ENCODE data around the gene CCDC134.
A peak's percentile ranks its signal among the peaks of the same experiment; 100 is the strongest.

The CCDC134 gene

DNA sequence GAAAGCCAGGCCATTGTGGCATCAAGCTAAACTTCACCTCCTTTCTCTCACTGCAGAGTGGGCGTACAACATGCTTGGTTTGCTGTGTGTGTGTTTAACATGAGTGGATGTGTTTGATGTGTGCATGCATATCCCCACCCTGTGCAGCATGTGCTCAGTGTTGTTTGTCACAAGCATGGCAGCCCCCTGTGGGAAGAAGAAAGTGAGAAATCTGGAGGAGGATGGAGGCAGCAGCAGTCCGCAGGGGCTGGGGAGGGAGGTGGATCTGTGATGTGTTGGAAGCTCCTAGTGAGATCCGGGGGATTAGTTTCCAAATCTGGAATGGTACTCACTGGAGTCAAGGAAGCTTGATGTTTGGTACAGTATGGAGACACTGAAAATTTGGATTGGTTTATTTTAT lies 24.1 kb upstream of the CCDC134 start:
- TF ChIP-seq, protein P1, sequence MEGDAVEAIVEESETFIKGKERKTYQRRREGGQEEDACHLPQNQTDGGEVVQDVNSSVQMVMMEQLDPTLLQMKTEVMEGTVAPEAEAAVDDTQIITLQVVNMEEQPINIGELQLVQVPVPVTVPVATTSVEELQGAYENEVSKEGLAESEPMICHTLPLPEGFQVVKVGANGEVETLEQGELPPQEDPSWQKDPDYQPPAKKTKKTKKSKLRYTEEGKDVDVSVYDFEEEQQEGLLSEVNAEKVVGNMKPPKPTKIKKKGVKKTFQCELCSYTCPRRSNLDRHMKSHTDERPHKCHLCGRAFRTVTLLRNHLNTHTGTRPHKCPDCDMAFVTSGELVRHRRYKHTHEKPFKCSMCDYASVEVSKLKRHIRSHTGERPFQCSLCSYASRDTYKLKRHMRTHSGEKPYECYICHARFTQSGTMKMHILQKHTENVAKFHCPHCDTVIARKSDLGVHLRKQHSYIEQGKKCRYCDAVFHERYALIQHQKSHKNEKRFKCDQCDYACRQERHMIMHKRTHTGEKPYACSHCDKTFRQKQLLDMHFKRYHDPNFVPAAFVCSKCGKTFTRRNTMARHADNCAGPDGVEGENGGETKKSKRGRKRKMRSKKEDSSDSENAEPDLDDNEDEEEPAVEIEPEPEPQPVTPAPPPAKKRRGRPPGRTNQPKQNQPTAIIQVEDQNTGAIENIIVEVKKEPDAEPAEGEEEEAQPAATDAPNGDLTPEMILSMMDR (IDR thresholded peaks at IDR 0.05; ENCODE audit: borderline replicate concordance, insufficient read depth, low read depth, low read length) = no peak
- no peak overlapping the region for H3K4me3 ChIP-seq (ENCODE audit: low read depth, low read length)

DNA sequence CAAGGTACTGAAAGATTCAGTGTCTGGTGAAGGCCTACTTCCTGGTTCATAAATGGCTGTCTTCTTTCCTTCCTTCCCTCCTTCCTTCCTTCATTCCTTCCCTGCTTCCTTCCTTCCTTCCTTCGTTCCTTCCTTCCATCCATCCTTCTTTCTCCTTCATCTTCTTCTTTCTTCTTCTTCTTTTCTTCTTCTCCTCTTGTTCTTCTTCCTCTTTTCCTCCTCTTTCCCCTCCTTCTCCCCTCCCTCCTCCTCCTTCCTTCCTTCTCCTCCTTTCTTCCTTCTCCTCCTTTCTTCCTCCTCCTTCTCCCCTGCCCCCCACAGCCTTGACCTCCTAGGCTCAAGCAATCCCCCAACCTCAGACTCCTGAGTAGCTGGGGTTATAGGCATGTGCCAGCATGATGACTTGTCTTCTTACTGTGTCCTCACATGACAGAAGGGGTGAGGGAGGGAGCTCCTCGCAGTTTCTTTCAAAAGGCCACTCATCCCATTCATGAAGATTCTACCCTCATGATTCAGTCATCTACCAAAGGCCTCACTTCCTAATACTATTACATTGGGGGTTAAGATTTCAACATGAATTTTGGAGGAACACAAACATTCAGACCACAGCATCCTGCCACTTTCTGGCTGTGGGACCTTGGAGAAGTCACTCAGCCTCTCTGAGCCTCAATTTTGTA lies 22.6 kb upstream of the CCDC134 start:
- TF ChIP-seq, protein P1 (IDR thresholded peaks at IDR 0.05; ENCODE audit: borderline replicate concordance, insufficient read depth, low read depth, low read length) = no peak
- H3K4me3 ChIP-seq (ENCODE audit: low read depth, low read length) = no peak overlapping the region

DNA sequence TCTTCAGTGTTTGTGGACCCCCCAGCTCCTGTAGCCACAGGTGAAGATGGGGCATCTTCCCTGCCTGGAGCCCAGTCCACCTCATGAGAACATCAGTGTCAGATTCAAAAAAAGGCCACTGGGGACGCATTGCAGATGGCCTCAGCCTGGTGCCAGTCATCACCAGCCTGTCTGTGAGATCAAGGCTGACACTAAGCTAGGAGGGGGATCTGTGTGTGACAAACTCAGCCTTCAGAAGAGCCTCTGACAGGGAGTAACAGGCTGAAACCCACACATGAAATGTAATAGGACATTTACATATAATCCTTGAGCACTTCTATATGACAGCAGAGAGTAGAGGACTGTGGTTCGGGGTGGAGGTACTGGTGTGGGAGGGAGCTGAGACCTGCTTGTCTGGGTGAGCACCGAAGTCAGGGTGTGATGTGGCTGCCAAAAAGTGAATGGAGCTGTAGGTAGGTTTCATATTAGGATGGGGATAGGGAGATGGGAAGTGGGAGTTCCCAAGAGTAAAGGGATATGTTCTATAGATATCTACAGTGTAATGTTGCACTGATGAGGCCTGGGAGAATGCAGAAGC lies 20.5 kb upstream of the CCDC134 start:
- TF ChIP-seq, protein P1 (IDR thresholded peaks at IDR 0.05; ENCODE audit: borderline replicate concordance, insufficient read depth, low read depth, low read length) = no peak

DNA sequence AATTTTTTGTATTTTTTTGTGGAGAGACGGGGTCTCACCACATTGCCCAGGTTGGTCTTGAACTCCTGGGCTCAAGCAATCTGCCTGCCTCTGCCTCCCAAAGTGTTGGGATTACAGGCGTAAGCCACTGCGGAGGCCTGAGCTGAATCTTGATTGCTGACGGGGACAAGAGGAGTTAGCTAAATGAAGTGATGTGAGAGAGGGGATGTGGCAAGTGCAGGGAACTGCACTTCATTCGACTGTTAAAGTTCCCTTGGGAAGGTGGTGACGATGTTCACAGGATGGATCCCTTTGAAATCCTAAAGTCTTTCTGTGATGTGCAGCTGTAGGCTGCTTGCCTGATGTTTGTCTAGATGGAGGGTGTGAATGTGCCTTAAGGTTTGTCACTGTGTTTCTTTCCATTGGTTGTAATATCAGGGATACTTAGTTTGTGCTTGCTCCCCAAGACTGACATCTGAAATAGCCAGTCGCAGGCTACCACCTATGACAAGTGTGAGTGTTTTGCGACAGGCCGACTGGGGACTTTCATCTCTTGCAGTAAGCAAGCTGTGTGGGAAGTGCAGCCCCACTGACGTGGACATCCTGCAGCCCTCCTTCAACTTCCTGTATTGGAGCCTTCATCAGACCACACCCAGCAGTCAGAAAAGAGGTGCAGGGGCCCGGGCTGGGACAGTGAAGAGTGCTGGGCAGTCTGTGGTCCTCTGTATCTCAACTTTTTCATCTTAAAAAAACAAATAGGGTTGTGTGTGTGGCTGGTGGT lies 19.6 kb upstream of the CCDC134 start:
- TF ChIP-seq, protein P1 (IDR thresholded peaks at IDR 0.05; ENCODE audit: borderline replicate concordance, insufficient read depth, low read depth, low read length) = no peak
- H3K4me3 ChIP-seq (ENCODE audit: low read depth, low read length) = peak overlapping the region; percentile 65

More for the DNA sequence above, 20.5 kb upstream of the CCDC134 start:
- H3K4me3 ChIP-seq (ENCODE audit: low read depth, low read length) = no peak overlapping the region

DNA sequence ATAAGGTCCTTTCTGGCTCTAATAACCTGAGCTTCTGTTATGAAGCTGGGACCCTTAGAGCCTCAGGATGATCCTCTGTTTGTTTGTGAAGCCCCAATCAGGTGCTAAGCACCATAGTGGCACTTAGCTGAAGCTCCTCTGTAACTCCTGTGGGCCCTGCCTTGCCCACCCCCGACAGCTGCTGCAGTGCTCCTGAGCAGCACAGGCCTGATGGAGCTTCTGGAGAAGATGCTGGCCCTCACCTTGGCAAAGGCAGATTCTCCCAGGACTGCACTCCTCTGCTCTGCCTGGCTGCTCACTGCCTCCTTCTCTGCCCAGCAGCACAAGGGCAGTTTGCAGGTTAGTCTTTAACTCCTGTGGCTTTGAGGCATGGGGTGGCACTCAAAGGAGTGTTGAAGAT lies 19.0 kb upstream of the CCDC134 start:
- peak overlapping the region; percentile 65 for H3K4me3 ChIP-seq (ENCODE audit: low read depth, low read length)
- TF ChIP-seq, protein P1 (IDR thresholded peaks at IDR 0.05; ENCODE audit: borderline replicate concordance, insufficient read depth, low read depth, low read length) = no peak

DNA sequence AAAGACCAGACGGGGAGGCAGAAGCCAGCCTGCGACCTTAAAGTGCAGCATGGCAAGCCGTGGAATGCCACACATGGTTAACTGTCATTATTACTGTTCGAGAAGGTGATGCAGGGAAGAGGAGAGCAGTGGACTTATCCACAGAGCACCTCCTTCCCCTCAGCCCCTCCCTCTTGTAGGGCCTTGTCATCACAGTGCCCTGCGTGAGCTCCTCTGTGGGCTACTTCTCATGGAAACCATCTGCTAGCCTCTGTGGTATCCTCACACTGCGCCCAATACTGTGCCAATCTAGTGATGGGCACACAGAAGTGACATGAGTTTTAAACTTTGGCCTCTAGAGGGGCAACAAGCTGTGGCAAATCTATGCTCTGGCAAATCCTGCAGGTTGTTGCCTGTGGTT lies 18.2 kb upstream of the CCDC134 start:
- peak overlapping the region; percentile 40 for H3K4me3 ChIP-seq (ENCODE audit: low read depth, low read length)
- TF ChIP-seq, protein P1 (IDR thresholded peaks at IDR 0.05; ENCODE audit: borderline replicate concordance, insufficient read depth, low read depth, low read length) = no peak

Data from GM12875 (cell line).